ENCODE measurements around the gene FOLR3. TPM values are rescaled to one million over a fixed set of nuclear protein-coding genes. Genes with fewer than 3 reads are reported as not detected.
"Not testable (repeated sequence)": the region's sequence is repeated elsewhere in the genome, so short reads cannot be mapped to it uniquely, and the experiment has no call there.

FOLR3 gene
- total RNA-seq, 2 donors from 2014 or later: not detected

GRCh38 chr11:72138821-72139390 is 3.4 kb downstream of the FOLR3 start:
- Histone ChIP-seq H3K27ac (no peak overlapping the region), H3K27me3 (no peaks in the 10 kb centered on the region), H3K4me1 (no peaks in the 10 kb centered on the region), H3K36me3 (no peaks in the 10 kb centered on the region), H3K9me3 (no peaks in the 10 kb centered on the region), H3K4me3 (no peak overlapping the region)
- TF ChIP-seq, protein P1, sequence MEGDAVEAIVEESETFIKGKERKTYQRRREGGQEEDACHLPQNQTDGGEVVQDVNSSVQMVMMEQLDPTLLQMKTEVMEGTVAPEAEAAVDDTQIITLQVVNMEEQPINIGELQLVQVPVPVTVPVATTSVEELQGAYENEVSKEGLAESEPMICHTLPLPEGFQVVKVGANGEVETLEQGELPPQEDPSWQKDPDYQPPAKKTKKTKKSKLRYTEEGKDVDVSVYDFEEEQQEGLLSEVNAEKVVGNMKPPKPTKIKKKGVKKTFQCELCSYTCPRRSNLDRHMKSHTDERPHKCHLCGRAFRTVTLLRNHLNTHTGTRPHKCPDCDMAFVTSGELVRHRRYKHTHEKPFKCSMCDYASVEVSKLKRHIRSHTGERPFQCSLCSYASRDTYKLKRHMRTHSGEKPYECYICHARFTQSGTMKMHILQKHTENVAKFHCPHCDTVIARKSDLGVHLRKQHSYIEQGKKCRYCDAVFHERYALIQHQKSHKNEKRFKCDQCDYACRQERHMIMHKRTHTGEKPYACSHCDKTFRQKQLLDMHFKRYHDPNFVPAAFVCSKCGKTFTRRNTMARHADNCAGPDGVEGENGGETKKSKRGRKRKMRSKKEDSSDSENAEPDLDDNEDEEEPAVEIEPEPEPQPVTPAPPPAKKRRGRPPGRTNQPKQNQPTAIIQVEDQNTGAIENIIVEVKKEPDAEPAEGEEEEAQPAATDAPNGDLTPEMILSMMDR (IDR thresholded peaks at IDR 0.05): no peak
- no peak for DNase-seq (ENCODE audit: low spot score)

DNA sequence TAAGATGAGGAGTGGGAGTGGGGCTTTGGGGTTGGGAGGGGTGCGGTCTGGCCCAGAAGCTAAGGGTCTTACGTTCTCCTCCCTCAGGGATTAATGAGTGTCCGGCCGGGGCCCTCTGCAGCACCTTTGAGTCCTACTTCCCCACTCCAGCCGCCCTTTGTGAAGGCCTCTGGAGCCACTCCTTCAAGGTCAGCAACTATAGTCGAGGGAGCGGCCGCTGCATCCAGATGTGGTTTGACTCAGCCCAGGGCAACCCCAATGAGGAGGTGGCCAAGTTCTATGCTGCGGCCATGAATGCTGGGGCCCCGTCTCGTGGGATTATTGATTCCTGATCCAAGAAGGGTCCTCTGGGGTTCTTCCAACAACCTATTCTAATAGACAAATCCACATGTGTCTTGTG is 4.0 kb downstream of the FOLR3 start:
- TF ChIP-seq, protein P1 (IDR thresholded peaks at IDR 0.05): no peak
- no peak overlapping the region for H3K27ac ChIP-seq
- no peak overlapping the region for H3K4me3 ChIP-seq
- no peak for DNase-seq (ENCODE audit: low spot score)
- no peaks in the 10 kb centered on the region for H3K9me3 ChIP-seq
- no peaks in the 10 kb centered on the region for H3K27me3 ChIP-seq
- H3K36me3 ChIP-seq: no peaks in the 10 kb centered on the region
- no peaks in the 10 kb centered on the region for H3K4me1 ChIP-seq

DNA sequence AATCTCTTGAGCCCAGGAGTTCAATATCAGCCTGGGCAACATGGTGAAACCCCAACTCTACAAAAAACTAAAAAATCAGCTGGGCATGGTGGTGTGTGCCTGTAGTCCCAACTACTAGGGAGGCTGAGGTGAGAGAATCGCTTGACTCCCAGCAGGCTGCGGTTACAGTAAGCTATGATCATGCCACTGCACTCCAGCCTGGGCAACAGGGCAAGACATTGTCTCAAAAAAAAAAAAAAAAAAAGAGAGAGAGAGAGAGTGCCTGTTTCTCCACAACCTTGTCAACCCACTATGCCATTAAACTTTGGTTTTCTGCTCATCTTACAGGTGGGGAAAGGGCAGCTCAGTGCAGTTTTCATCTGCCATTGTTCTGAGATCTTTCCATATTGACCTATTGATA is 5.1 kb downstream of the FOLR3 start:
- Histone ChIP-seq H3K4me3 (no peak overlapping the region), H3K4me1 (no peaks in the 10 kb centered on the region), H3K27ac (no peak overlapping the region), H3K27me3 (no peaks in the 10 kb centered on the region), H3K9me3 (no peaks in the 10 kb centered on the region), H3K36me3 (no peaks in the 10 kb centered on the region)
- DNase-seq (ENCODE audit: low spot score): no peak
- TF ChIP-seq, protein P1 (IDR thresholded peaks at IDR 0.05): no peak

GRCh38 chr11:72141066-72141465 is 5.5 kb downstream of the FOLR3 start:
- no peaks in the 10 kb centered on the region for H3K9me3 ChIP-seq

GRCh38 chr11:72142086-72142485 is 6.6 kb downstream of the FOLR3 start:
- DNase-seq (ENCODE audit: low spot score); H3K4me1 ChIP-seq; H3K4me3 ChIP-seq; H3K36me3 ChIP-seq; H3K27me3 ChIP-seq; H3K27ac ChIP-seq; H3K9me3 ChIP-seq: not testable (repeated sequence)

More at GRCh38 chr11:72141066-72141465, 5.5 kb downstream of the FOLR3 start:
- no peak for DNase-seq (ENCODE audit: low spot score)
- Histone ChIP-seq H3K27me3 (no peaks in the 10 kb centered on the region), H3K36me3 (no peaks in the 10 kb centered on the region), H3K4me1 (no peaks in the 10 kb centered on the region), H3K4me3 (no peak overlapping the region), H3K27ac (no peak overlapping the region)
- TF ChIP-seq, protein P1 (IDR thresholded peaks at IDR 0.05): no peak

GRCh38 chr11:72142543-72142942 is 7.0 kb downstream of the FOLR3 start:
- DNase-seq (ENCODE audit: low spot score); H3K27me3 ChIP-seq; H3K4me1 ChIP-seq; H3K27ac ChIP-seq; H3K9me3 ChIP-seq; H3K4me3 ChIP-seq; H3K36me3 ChIP-seq: not testable (repeated sequence)

DNA sequence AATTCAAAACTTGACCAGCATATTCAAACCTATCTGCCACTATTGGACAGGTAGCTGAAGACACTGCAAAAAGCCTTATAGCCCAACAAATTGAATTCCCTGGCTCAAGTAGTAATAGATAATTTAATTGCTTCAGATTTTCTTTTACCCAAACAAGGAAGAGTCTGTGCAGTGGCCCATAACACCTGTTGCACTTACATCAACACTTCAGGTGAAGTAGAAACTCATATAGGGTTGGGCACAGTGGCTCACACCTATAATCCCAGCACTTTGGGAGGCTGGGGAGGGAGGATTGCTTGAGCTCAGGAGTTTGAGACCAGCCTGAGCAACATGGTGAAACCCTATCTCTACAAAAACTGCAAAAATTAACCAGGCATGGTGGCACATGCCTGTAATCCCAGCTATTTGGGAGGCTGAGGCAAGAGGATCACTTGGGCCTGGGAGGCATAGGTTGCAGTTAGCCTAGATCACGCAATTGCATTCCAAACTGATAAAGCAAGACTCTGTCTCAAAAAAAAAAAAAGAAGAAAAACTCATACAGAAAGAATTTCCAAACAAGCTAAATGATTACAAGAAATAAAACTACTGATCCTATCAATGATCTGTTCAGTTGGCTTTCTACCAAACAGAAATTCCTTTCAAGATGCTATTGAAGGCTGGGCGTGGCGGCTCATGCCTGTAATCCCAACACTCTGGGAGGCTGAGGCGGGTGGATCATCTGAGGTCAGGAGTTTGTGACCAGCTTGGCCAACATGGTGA is 9.5 kb downstream of the FOLR3 start:
- no peaks in the 10 kb centered on the region for H3K27me3 ChIP-seq
- DNase-seq (ENCODE audit: low spot score): no peak
- no peaks in the 10 kb centered on the region for H3K4me1 ChIP-seq
- no peak overlapping the region for H3K27ac ChIP-seq
- H3K9me3 ChIP-seq: no peaks in the 10 kb centered on the region
- no peak overlapping the region for H3K4me3 ChIP-seq
- TF ChIP-seq, protein P1 (IDR thresholded peaks at IDR 0.05): no peak
- H3K36me3 ChIP-seq: no peaks in the 10 kb centered on the region

All from right atrium auricular region (tissue), 2 donors.